B cell (primary cell): ENCODE measurements around the gene BNC2. TPM values are rescaled to one million over a fixed set of nuclear protein-coding genes. Genes with fewer than 3 reads are reported as not detected.

Source experiments
- ATAC-seq: fragments of 200-7000 bp; cut with Tn5 transposase; one replicate; pipeline ENCODE4 v1.10.0; 2021; ENCODE audit warnings: low read depth, mild to moderate bottlenecking, moderate number of reproducible peaks, moderate library complexity
- CTCF ChIA-PET: fragments of 350-600 bp; sonication (Branson Sonifier 250); formaldehyde crosslinking; loops from one replicate; lab custom pipeline; 2021; ENCODE audit warnings: antibody characterized with exemption, inconsistent platforms; lab: Charles Lee
- POLR2A ChIA-PET: fragments of 350-600 bp; sonication (Branson Sonifier 250); formaldehyde crosslinking; loops from one replicate; lab custom pipeline; 2021; ENCODE audit warnings: antibody characterized with exemption; lab: Charles Lee
- DNase-seq: peaks from one replicate; pipeline ENCODE4 v3.0.0; 2013
- H2AFZ ChIP-seq: 2 replicates; pipeline ENCODE4 v1.6.1; 2012; ENCODE audit warnings: mild to moderate bottlenecking, low read depth, low read length; ENCODE audit not compliant: insufficient read depth, poor library complexity, severe bottlenecking
- H3K27ac ChIP-seq, 2 donors: 1 replicate in 1 of 2; 2 replicates in 1 of 2; pipeline ENCODE4 v1.5.1; 2012 to 2013; ENCODE audit warnings: low read length in 2 of 2, mild to moderate bottlenecking in 2 of 2, moderate library complexity in 1 of 2
- H3K27me3 ChIP-seq, 4 experiments: fragments of 200-600 bp in 1 of 4; sonication (generic) in 1 of 4; replicated peaks in 1 of 4; 1 replicate in 2 of 4; 2 replicates in 2 of 4; pipeline versions ENCODE4 v1.6.1 to v1.7.0; 2013 to 2016; ENCODE audit warnings: low read length in 3 of 4, mild to moderate bottlenecking in 2 of 4, mixed read lengths in 1 of 4, moderate library complexity in 1 of 4; ENCODE audit not compliant: insufficient read depth in 4 of 4, control insufficient read depth in 3 of 4; ENCODE audit errors: control extremely low read depth in 1 of 4
- H3K36me3 ChIP-seq, 2 experiments: replicated peaks in 1 of 2; 1 replicate in 1 of 2; 2 replicates in 1 of 2; pipeline versions ENCODE4 v1.6.1 to v1.7.1; 2013; ENCODE audit warnings: low read length in 1 of 2; ENCODE audit not compliant: insufficient read depth in 2 of 2, control insufficient read depth in 1 of 2; ENCODE audit errors: control extremely low read depth in 1 of 2, extremely low read depth in 1 of 2
- H3K4me1 ChIP-seq, 2 donors: fragments of 200-600 bp in 1 of 2; sonication (generic) in 1 of 2; 1 replicate in 1 of 2; 2 replicates in 1 of 2; pipeline versions ENCODE4 v1.5.1 to v1.6.1; 2013 to 2017; ENCODE audit warnings: low read length in 2 of 2; ENCODE audit not compliant: control insufficient read depth in 2 of 2, insufficient read depth in 2 of 2
- H3K4me2 ChIP-seq: replicated peaks from 2 replicates; pipeline ENCODE3; 2012; ENCODE audit warnings: mild to moderate bottlenecking, low read depth, low read length; ENCODE audit not compliant: poor library complexity, severe bottlenecking
- H3K4me3 ChIP-seq, 5 experiments: fragments of 200-600 bp in 1 of 5; sonication (generic) in 1 of 5; 1 replicate in 3 of 5; 2 replicates in 2 of 5; pipeline versions ENCODE4 v1.5.1 to v1.7.0; 2011 to 2016; ENCODE audit warnings: low read length in 4 of 5, mild to moderate bottlenecking in 4 of 5, low read depth in 2 of 5, control low read depth in 1 of 5, moderate library complexity in 1 of 5; ENCODE audit not compliant: insufficient read depth in 1 of 5; ENCODE audit errors: control extremely low read depth in 1 of 5, extremely low read depth in 1 of 5
- H3K79me2 ChIP-seq: fragments of 200-600 bp; sonication (generic); one replicate; pipeline ENCODE4 v1.6.0; 2016; ENCODE audit warnings: low read length; ENCODE audit not compliant: control insufficient read depth, insufficient read depth
- H3K9ac ChIP-seq: fragments of 200-600 bp; sonication (generic); 2 replicates; pipeline ENCODE4 v1.6.1; 2017; ENCODE audit warnings: mild to moderate bottlenecking, low read length, moderate library complexity
- H3K9me3 ChIP-seq, 3 donors: one replicate each; pipeline versions ENCODE4 v1.6.1 to v1.7.1; 2013; ENCODE audit warnings: low read length in 2 of 3; ENCODE audit not compliant: control insufficient read depth in 2 of 3, insufficient read depth in 1 of 3; ENCODE audit errors: control extremely low read depth in 1 of 3
- H4K20me1 ChIP-seq: 2 replicates; pipeline ENCODE4 v1.6.0; 2012; ENCODE audit warnings: mild to moderate bottlenecking, low read length; ENCODE audit not compliant: insufficient read depth, control insufficient read depth, poor library complexity, severe bottlenecking
- H3K27ac Mint-ChIP-seq: one replicate; pipeline ENCODE4 v1.8.0; 2021; ENCODE audit warnings: mixed read lengths
- H3K27me3 Mint-ChIP-seq: one replicate; pipeline ENCODE4 v1.8.0; 2021; ENCODE audit warnings: mixed read lengths
- H3K4me1 Mint-ChIP-seq: one replicate; pipeline ENCODE4 v1.8.0; 2021; ENCODE audit warnings: mixed read lengths
- H3K4me3 Mint-ChIP-seq: one replicate; pipeline ENCODE4 v1.8.0; 2021; ENCODE audit warnings: mixed read lengths
- H3K9me3 Mint-ChIP-seq: one replicate; pipeline ENCODE4 v1.8.0; 2022; ENCODE audit warnings: mixed read lengths; ENCODE audit not compliant: insufficient read depth
- CTCF ChIP-seq: fragments of 200-600 bp; IDR thresholded peaks from one replicate; pipeline ENCODE4 v1.8.0; 2022; ENCODE audit warnings: antibody characterized with exemption, mild to moderate bottlenecking
- EZH2 ChIP-seq: IDR thresholded peaks from 2 replicates; pipeline ENCODE4 v1.6.1; 2012; ENCODE audit warnings: borderline replicate concordance, low read depth, mild to moderate bottlenecking, moderate library complexity, low read length; ENCODE audit not compliant: insufficient read depth, poor library complexity, severe bottlenecking
- WGBS: methylation state at CpG from one replicate; pipeline ENCODE4 v1.1.5; 2013; ENCODE audit warnings: missing lambda C conversion rate; ENCODE audit not compliant: insufficient coverage; 5-methylcytosine and 5-hydroxymethylcytosine counted together
- intact Hi-C: fragments of 100-400 bp; cut with micrococcal nuclease; formaldehyde crosslinking; loops from one replicate; pipeline ENCODE4 v1.10.0; 2022
- polyA plus RNA-seq: library from polyadenylated mRNA; depleted of rRNA; stranded (reverse); fragments of >200 nt; gene quantifications from 2 replicates; pipeline ENCODE4 v1.2.3, GENCODE V29; 2012
- total RNA-seq, 2 donors: library from RNA; stranded (reverse); fragments of 120-200 nt in 1 of 2; gene quantifications; 1 replicate in 1 of 2; 2 replicates in 1 of 2; pipeline versions ENCODE4 v1.2.3 to v1.2.4, GENCODE V29; 2013 to 2022

Gene BNC2
- total and polyA plus RNA-seq, 2 donors (not counting 1 experiment from before 2014, with no cell fraction given) = 0.01 TPM; not detected in 1

DNA sequence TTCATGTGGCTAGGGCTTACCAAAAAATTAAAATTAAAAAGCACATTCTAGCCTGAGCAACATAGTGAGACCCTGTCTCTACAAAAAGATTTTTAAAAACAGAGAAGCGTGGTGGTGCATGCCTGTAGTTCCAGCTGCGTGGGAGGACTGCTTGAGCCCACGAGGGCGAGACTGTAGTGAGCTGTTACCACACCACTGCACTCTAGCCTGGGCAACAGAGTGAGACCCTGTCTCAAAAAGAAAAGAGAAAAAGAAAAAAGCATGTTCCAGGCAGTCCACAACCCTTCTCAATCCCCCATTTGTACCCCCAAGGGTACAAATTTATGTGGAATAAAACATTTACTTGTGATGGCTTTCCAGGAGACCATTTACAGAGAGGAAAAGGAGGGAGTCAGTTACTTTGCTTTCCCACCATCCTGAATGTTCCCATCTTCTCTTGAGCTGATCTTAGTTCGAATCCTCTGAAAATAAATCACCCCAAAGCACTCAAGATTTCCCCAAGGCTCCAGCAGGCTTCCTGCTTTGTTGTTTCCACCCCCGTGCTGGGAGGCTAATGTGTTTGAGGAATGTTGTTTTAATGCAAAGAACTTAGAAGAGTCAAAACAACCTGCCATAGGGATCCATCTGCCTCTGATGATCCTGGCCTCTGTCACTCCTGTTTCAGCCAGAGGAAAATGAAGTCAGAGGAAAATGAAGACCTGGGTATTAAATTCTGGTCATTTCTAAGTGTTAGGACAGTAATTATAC is 384.7 kb downstream of the BNC2 start:
- no peaks in the 10 kb centered on the region for H3K9me3 ChIP-seq
- TF ChIP-seq EZH2 (no peak), CTCF (no peak)
- Mint-ChIP-seq H3K4me3 (no peak overlapping the region), H3K27me3 (no peaks in the 10 kb centered on the region), H3K4me1 (no peaks in the 10 kb centered on the region), H3K27ac (no peak overlapping the region), H3K9me3 (peaks cover 4% of the 10 kb centered on the region)
- H3K36me3 ChIP-seq = no peaks in the 10 kb centered on the region
- H3K4me3 ChIP-seq = no peak overlapping the region
- WGBS = 83% methylated on average over 4 of the region's 6 CpGs
- ChIA-PET CTCF (no interaction called here), POLR2A (no interaction called here)
- no peak overlapping the region for H3K4me2 ChIP-seq
- no peak overlapping the region for H3K9ac ChIP-seq
- no peaks in the 10 kb centered on the region for H3K79me2 ChIP-seq
- H3K27me3 ChIP-seq = no peaks in the 10 kb centered on the region
- H3K4me1 ChIP-seq = no peaks in the 10 kb centered on the region
- H3K27ac ChIP-seq = no peak overlapping the region
- H2AFZ ChIP-seq = no peak overlapping the region
- no peak for DNase-seq
- ATAC-seq = no peak
- no peaks in the 10 kb centered on the region for H4K20me1 ChIP-seq
- intact Hi-C loops = no loop called here

- no peak overlapping the region for H3K4me3 ChIP-seq
- 100% methylated on average over 1 of the region's 3 CpGs for WGBS
- no peaks in the 10 kb centered on the region for H4K20me1 ChIP-seq
- Mint-ChIP-seq H3K9me3 (peaks cover 3% of the 10 kb centered on the region), H3K27me3 (no peaks in the 10 kb centered on the region), H3K27ac (no peak overlapping the region), H3K4me3 (no peak overlapping the region), H3K4me1 (no peaks in the 10 kb centered on the region)
- POLR2A ChIA-PET = no interaction called here
- no peak overlapping the region for H2AFZ ChIP-seq
- H3K79me2 ChIP-seq = no peaks in the 10 kb centered on the region
- H3K27me3 ChIP-seq = no peaks in the 10 kb centered on the region
- no peak overlapping the region for H3K27ac ChIP-seq
- CTCF ChIA-PET = no interaction called here
- no peak for TF ChIP-seq CTCF
- TF ChIP-seq EZH2 = no peak
- no peaks in the 10 kb centered on the region for H3K4me1 ChIP-seq
- H3K9ac ChIP-seq = no peak overlapping the region
- DNase-seq (no peak), ATAC-seq (no peak)
- no peaks in the 10 kb centered on the region for H3K36me3 ChIP-seq
- H3K9me3 ChIP-seq = no peaks in the 10 kb centered on the region
- intact Hi-C loops = no loop called here
- H3K4me2 ChIP-seq = no peak overlapping the region
These were observed 385.3 kb downstream of the BNC2 start for GRCh38 chr9:16485160-16485559.
